ENCODE data around the gene CCDC192.

CCDC192 gene

DNA sequence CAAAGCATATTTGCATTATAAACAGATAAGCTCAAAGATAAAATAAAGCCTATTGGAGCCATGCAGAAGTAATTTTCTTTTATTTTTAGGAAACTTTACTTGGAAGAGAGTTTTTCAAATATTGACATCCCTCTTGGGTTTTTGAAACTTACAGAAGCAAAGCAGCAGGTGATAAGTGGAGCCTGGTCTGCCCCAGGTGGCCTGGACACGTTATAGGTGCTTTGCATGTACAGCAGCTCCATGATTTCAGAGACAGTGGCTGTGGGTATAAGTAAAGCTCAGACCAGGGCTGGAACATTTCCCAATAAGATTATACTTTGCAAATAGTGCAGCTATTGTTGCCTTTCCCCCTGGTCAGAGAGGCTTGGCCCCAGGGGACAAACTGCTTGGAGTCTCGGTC lies 51.5 kb downstream of the CCDC192 start:
- no peak for TF ChIP-seq TCF4 (CRISPR knock-in tag; IDR thresholded peaks at IDR 0.05; ENCODE audit: borderline replicate concordance)
- no peak for TF ChIP-seq ESRRG (CRISPR knock-in tag; IDR thresholded peaks at IDR 0.05)
- TF ChIP-seq PPARA (CRISPR knock-in tag; IDR thresholded peaks at IDR 0.05; ENCODE audit: borderline replicate concordance): no peak

DNA sequence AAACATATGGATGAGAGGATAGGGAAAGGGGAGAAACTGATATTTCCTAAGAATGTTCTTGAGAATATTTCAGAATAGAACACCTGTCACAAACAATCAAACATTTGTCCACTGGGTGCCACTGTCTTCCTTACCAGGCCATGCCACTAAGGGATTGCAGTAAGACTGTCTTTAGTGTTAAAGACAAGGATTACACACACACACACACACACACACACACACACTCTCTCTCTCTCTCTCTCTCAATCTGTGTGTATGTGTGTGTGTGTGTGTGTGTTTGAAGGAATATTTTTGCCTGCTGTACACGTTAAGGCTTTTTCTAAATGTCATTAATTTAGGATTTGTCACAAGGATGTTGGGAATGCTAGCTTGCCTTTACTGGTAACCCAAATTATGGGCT lies 54.4 kb downstream of the CCDC192 start:
- ATAC-seq: peak; percentile 86
- no peak for TF ChIP-seq OSR1 (CRISPR knock-in tag; IDR thresholded peaks at IDR 0.05)
- TF ChIP-seq ARNTL (CRISPR knock-in tag; IDR thresholded peaks at IDR 0.05; ENCODE audit: borderline replicate concordance, low read depth): no peak
- TF ChIP-seq SNAI2 (CRISPR knock-in tag; IDR thresholded peaks at IDR 0.05): no peak
- no peak for TF ChIP-seq ESRRG (CRISPR knock-in tag; IDR thresholded peaks at IDR 0.05)
- TF ChIP-seq, protein P1, sequence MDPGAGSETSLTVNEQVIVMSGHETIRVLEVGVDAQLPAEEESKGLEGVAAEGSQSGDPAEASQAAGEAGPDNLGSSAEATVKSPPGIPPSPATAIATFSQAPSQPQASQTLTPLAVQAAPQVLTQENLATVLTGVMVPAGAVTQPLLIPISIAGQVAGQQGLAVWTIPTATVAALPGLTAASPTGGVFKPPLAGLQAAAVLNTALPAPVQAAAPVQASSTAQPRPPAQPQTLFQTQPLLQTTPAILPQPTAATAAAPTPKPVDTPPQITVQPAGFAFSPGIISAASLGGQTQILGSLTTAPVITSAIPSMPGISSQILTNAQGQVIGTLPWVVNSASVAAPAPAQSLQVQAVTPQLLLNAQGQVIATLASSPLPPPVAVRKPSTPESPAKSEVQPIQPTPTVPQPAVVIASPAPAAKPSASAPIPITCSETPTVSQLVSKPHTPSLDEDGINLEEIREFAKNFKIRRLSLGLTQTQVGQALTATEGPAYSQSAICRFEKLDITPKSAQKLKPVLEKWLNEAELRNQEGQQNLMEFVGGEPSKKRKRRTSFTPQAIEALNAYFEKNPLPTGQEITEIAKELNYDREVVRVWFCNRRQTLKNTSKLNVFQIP (CRISPR knock-in tag; IDR thresholded peaks at IDR 0.05; ENCODE audit: borderline replicate concordance, low read depth): no peak
- TF ChIP-seq ISL1 (CRISPR knock-in tag; IDR thresholded peaks at IDR 0.05): no peak
- no peak for TF ChIP-seq PPARA (CRISPR knock-in tag; IDR thresholded peaks at IDR 0.05; ENCODE audit: borderline replicate concordance)
- TF ChIP-seq ZNF8 (CRISPR knock-in tag; IDR thresholded peaks at IDR 0.05): no peak
- no peak for TF ChIP-seq ZNF565 (CRISPR knock-in tag; conservative IDR thresholded peaks at IDR 0.05; ENCODE audit: low read depth)
- TF ChIP-seq, protein P2, sequence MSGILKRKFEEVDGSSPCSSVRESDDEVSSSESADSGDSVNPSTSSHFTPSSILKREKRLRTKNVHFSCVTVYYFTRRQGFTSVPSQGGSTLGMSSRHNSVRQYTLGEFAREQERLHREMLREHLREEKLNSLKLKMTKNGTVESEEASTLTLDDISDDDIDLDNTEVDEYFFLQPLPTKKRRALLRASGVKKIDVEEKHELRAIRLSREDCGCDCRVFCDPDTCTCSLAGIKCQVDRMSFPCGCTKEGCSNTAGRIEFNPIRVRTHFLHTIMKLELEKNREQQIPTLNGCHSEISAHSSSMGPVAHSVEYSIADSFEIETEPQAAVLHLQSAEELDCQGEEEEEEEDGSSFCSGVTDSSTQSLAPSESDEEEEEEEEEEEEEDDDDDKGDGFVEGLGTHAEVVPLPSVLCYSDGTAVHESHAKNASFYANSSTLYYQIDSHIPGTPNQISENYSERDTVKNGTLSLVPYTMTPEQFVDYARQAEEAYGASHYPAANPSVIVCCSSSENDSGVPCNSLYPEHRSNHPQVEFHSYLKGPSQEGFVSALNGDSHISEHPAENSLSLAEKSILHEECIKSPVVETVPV (CRISPR knock-in tag; IDR thresholded peaks at IDR 0.05): no peak
- TF ChIP-seq BACH2 (CRISPR knock-in tag; IDR thresholded peaks at IDR 0.05; ENCODE audit: borderline replicate concordance): no peak
- TF ChIP-seq, protein P3, sequence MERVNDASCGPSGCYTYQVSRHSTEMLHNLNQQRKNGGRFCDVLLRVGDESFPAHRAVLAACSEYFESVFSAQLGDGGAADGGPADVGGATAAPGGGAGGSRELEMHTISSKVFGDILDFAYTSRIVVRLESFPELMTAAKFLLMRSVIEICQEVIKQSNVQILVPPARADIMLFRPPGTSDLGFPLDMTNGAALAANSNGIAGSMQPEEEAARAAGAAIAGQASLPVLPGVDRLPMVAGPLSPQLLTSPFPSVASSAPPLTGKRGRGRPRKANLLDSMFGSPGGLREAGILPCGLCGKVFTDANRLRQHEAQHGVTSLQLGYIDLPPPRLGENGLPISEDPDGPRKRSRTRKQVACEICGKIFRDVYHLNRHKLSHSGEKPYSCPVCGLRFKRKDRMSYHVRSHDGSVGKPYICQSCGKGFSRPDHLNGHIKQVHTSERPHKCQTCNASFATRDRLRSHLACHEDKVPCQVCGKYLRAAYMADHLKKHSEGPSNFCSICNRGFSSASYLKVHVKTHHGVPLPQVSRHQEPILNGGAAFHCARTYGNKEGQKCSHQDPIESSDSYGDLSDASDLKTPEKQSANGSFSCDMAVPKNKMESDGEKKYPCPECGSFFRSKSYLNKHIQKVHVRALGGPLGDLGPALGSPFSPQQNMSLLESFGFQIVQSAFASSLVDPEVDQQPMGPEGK (CRISPR knock-in tag; IDR thresholded peaks at IDR 0.05; ENCODE audit: borderline replicate concordance): no peak
- TF ChIP-seq GLIS3 (CRISPR knock-in tag; IDR thresholded peaks at IDR 0.05): no peak
- TF ChIP-seq ZNF70 (CRISPR knock-in tag; IDR thresholded peaks at IDR 0.05): no peak
- TF ChIP-seq, protein P4, sequence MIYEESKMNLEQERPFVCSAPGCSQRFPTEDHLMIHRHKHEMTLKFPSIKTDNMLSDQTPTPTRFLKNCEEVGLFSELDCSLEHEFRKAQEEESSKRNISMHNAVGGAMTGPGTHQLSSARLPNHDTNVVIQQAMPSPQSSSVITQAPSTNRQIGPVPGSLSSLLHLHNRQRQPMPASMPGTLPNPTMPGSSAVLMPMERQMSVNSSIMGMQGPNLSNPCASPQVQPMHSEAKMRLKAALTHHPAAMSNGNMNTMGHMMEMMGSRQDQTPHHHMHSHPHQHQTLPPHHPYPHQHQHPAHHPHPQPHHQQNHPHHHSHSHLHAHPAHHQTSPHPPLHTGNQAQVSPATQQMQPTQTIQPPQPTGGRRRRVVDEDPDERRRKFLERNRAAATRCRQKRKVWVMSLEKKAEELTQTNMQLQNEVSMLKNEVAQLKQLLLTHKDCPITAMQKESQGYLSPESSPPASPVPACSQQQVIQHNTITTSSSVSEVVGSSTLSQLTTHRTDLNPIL (CRISPR knock-in tag; IDR thresholded peaks at IDR 0.05; ENCODE audit: low read depth): no peak
- TF ChIP-seq, protein P5, sequence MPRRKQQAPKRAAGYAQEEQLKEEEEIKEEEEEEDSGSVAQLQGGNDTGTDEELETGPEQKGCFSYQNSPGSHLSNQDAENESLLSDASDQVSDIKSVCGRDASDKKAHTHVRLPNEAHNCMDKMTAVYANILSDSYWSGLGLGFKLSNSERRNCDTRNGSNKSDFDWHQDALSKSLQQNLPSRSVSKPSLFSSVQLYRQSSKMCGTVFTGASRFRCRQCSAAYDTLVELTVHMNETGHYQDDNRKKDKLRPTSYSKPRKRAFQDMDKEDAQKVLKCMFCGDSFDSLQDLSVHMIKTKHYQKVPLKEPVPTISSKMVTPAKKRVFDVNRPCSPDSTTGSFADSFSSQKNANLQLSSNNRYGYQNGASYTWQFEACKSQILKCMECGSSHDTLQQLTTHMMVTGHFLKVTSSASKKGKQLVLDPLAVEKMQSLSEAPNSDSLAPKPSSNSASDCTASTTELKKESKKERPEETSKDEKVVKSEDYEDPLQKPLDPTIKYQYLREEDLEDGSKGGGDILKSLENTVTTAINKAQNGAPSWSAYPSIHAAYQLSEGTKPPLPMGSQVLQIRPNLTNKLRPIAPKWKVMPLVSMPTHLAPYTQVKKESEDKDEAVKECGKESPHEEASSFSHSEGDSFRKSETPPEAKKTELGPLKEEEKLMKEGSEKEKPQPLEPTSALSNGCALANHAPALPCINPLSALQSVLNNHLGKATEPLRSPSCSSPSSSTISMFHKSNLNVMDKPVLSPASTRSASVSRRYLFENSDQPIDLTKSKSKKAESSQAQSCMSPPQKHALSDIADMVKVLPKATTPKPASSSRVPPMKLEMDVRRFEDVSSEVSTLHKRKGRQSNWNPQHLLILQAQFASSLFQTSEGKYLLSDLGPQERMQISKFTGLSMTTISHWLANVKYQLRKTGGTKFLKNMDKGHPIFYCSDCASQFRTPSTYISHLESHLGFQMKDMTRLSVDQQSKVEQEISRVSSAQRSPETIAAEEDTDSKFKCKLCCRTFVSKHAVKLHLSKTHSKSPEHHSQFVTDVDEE (CRISPR knock-in tag; IDR thresholded peaks at IDR 0.05): no peak
- no peak for TF ChIP-seq CSDC2 (CRISPR knock-in tag; IDR thresholded peaks at IDR 0.05)

More for the DNA sequence above, 51.5 kb downstream of the CCDC192 start:
- no peak for ATAC-seq

DNA sequence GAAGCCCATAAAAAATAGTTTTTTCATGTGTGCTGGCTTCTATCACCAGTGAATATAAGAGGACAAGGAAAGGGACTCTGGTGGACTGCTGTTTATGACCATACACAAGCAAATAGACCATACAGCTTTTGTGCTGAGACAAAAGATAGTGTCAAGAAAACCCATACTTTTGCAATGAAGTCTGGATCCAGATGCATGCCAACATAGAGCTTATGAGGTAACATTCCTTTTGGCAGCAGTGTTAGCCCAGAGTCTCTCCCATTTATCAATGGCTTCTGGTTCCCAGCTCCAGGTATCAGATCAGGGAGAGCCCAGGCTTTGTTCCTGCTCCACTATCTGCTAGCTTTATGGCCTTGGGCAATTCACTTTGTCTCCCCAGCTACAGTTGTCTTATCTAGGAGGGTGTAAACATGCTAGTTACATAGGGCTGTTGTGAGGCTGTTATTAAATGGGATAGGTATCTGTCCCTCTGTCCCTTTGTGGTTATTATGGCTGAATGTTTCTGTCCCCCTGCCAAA lies 55.6 kb downstream of the CCDC192 start:
- no peak for TF ChIP-seq ZFP3 (CRISPR knock-in tag; IDR thresholded peaks at IDR 0.05)
- no peak for TF ChIP-seq CSDC2 (CRISPR knock-in tag; IDR thresholded peaks at IDR 0.05)
- TF ChIP-seq ISL1 (CRISPR knock-in tag; IDR thresholded peaks at IDR 0.05): no peak
- TF ChIP-seq TCF4 (CRISPR knock-in tag; IDR thresholded peaks at IDR 0.05; ENCODE audit: borderline replicate concordance): no peak
- no peak for TF ChIP-seq ZFP30 (CRISPR knock-in tag; IDR thresholded peaks at IDR 0.05)
- TF ChIP-seq, protein P4 (CRISPR knock-in tag; IDR thresholded peaks at IDR 0.05; ENCODE audit: low read depth): no peak
- no peak for TF ChIP-seq TOX (CRISPR knock-in tag; IDR thresholded peaks at IDR 0.05; ENCODE audit: borderline replicate concordance)
- TF ChIP-seq PPARA (CRISPR knock-in tag; IDR thresholded peaks at IDR 0.05; ENCODE audit: borderline replicate concordance): no peak
- no peak for TF ChIP-seq ZNF70 (CRISPR knock-in tag; IDR thresholded peaks at IDR 0.05)
- no peak for TF ChIP-seq ARNTL (CRISPR knock-in tag; IDR thresholded peaks at IDR 0.05; ENCODE audit: borderline replicate concordance, low read depth)
- no peak for TF ChIP-seq ZC3H10 (CRISPR knock-in tag; IDR thresholded peaks at IDR 0.05)
- no peak for TF ChIP-seq BACH2 (CRISPR knock-in tag; IDR thresholded peaks at IDR 0.05; ENCODE audit: borderline replicate concordance)
- no peak for TF ChIP-seq RARB (CRISPR knock-in tag; IDR thresholded peaks at IDR 0.05)
- TF ChIP-seq, protein P2 (CRISPR knock-in tag; IDR thresholded peaks at IDR 0.05): no peak
- TF ChIP-seq ESRRG (CRISPR knock-in tag; IDR thresholded peaks at IDR 0.05): no peak
- ATAC-seq: no peak

Measured in SK-N-SH treated with all-trans-retinoic acid at 6 μM for 48 hours (cell line).